IPS-18c (cell line): Measurements from ENCODE around the gene ZBTB7B.

Experiments
- H3K4me3 ChIP-seq: 2 replicates; pipeline ENCODE4 v1.7.0; 2013; ENCODE audit warnings: low read depth, mild to moderate bottlenecking, low read length, moderate library complexity; ENCODE audit not compliant: insufficient read depth
- H3K9me3 ChIP-seq: one replicate; pipeline ENCODE4 v1.6.1; 2013; ENCODE audit warnings: mild to moderate bottlenecking, low read length, moderate library complexity; ENCODE audit not compliant: control insufficient read depth, insufficient read depth

ZBTB7B gene

GRCh38 chr1:154998201-154998780 is 4.3 kb upstream of the ZBTB7B start:
- Histone ChIP-seq H3K9me3 (peaks cover 2% of the 10 kb centered on the region), H3K4me3 (no peak overlapping the region)

- Histone ChIP-seq H3K4me3 (peak overlapping the region; percentile 52; the same call in 1 of the 2 replicates), H3K9me3 (peaks cover 2% of the 10 kb centered on the region)
Observed at GRCh38 chr1:154998818-154999570, 3.6 kb upstream of the ZBTB7B start.

- Histone ChIP-seq H3K4me3 (peak overlapping the region; percentile 52), H3K9me3 (peaks cover 2% of the 10 kb centered on the region)
Observed at GRCh38 chr1:154999571-155000410, 2.8 kb upstream of the ZBTB7B start.

GRCh38 chr1:155000411-155000725 is 2.2 kb upstream of the ZBTB7B start:
- H3K4me3 ChIP-seq, result peak overlapping the region; percentile 84
- H3K9me3 ChIP-seq, result peaks cover 2% of the 10 kb centered on the region

- Histone ChIP-seq H3K4me3 (peak overlapping the region; percentile 84), H3K9me3 (peaks cover 2% of the 10 kb centered on the region)
Observed at GRCh38 chr1:155000726-155001424, 1.7 kb upstream of the ZBTB7B start.

- H3K9me3 ChIP-seq, result peaks cover 2% of the 10 kb centered on the region
- H3K4me3 ChIP-seq, result peak overlapping the region; percentile 84
Observed at GRCh38 chr1:155001425-155001674, 1.3 kb upstream of the ZBTB7B start.

GRCh38 chr1:155001675-155002463 is 733 bp upstream of the ZBTB7B start:
- H3K9me3 ChIP-seq, result peaks cover 2% of the 10 kb centered on the region
- H3K4me3 ChIP-seq, result peak overlapping the region; percentile 84

GRCh38 chr1:155003227-155003765 is 694 bp downstream of the ZBTB7B start:
- H3K4me3 ChIP-seq, result peak overlapping the region; percentile 87
- H3K9me3 ChIP-seq, result peaks cover 2% of the 10 kb centered on the region

GRCh38 chr1:155003766-155004351 is 1.3 kb downstream of the ZBTB7B start:
- Histone ChIP-seq H3K4me3 (peak overlapping the region; percentile 87), H3K9me3 (peaks cover 2% of the 10 kb centered on the region)

- peaks cover 2% of the 10 kb centered on the region for H3K9me3 ChIP-seq
- H3K4me3 ChIP-seq, result peak overlapping the region; percentile 87
Observed at GRCh38 chr1:155004352-155005075, 1.9 kb downstream of the ZBTB7B start.

GRCh38 chr1:155005076-155006011 is 2.7 kb downstream of the ZBTB7B start:
- peak overlapping the region; percentile 4; the same call in 1 of the 2 replicates for H3K4me3 ChIP-seq
- H3K9me3 ChIP-seq, result peaks cover 2% of the 10 kb centered on the region

- H3K9me3 ChIP-seq, result peaks cover 2% of the 10 kb centered on the region
- no peak overlapping the region for H3K4me3 ChIP-seq
Observed at GRCh38 chr1:155006601-155007101, 4.0 kb downstream of the ZBTB7B start.

- Histone ChIP-seq H3K9me3 (peaks cover 2% of the 10 kb centered on the region), H3K4me3 (no peak overlapping the region)
Observed at GRCh38 chr1:155007251-155007828, 4.7 kb downstream of the ZBTB7B start.
